GM12873 (cell line): ENCODE results near the gene NMNAT3.

Experiments used
- TF ChIP-seq, protein P1 (sequence below): IDR thresholded peaks from 2 replicates; pipeline ENCODE4 v1.5.1; 2012; ENCODE audit warnings: low read depth, mild to moderate bottlenecking, moderate library complexity, low read length, control low read depth; ENCODE audit not compliant: insufficient read depth; ENCODE audit errors: missing control alignments

Gene NMNAT3

DNA sequence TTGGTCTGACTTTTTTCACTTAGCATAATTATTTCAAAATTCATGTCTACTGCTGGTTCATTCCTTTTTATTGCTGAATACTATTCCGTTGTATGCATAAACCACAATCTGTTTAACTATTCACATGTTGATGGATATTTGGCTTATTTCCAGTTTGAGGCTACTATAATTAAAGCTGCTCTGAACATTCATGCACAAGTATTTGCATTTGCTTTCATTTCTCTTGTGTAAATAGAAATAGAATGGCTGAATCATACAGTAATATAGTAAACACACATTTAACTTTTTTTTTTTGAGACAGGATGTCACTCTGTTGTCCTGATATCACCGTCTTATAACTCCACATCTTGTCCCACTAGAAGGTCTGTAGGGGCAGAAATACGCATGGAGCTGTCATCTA lies 57.3 kb downstream of the NMNAT3 start:
- TF ChIP-seq, protein P1, sequence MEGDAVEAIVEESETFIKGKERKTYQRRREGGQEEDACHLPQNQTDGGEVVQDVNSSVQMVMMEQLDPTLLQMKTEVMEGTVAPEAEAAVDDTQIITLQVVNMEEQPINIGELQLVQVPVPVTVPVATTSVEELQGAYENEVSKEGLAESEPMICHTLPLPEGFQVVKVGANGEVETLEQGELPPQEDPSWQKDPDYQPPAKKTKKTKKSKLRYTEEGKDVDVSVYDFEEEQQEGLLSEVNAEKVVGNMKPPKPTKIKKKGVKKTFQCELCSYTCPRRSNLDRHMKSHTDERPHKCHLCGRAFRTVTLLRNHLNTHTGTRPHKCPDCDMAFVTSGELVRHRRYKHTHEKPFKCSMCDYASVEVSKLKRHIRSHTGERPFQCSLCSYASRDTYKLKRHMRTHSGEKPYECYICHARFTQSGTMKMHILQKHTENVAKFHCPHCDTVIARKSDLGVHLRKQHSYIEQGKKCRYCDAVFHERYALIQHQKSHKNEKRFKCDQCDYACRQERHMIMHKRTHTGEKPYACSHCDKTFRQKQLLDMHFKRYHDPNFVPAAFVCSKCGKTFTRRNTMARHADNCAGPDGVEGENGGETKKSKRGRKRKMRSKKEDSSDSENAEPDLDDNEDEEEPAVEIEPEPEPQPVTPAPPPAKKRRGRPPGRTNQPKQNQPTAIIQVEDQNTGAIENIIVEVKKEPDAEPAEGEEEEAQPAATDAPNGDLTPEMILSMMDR, result no peak

DNA sequence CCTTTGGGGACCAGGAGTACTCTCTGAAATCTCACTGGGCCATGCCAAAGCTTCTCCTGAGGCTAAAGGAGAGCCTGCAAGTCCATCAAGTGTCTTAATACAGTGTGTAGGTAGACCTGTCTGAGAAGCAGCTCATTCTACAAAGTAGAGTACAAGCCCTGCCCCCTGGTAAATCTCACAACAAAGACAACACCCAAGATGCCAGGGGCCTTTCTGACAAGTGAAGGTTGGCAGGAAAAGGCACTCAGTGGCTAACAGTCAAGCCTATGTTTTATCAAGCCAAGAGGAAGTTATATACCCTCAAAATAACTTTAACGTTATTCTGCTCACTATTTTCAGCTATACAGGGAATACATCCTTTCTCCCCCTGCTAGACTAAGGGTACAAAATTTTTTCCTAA lies 58.3 kb downstream of the NMNAT3 start:
- TF ChIP-seq, protein P1, result no peak

DNA sequence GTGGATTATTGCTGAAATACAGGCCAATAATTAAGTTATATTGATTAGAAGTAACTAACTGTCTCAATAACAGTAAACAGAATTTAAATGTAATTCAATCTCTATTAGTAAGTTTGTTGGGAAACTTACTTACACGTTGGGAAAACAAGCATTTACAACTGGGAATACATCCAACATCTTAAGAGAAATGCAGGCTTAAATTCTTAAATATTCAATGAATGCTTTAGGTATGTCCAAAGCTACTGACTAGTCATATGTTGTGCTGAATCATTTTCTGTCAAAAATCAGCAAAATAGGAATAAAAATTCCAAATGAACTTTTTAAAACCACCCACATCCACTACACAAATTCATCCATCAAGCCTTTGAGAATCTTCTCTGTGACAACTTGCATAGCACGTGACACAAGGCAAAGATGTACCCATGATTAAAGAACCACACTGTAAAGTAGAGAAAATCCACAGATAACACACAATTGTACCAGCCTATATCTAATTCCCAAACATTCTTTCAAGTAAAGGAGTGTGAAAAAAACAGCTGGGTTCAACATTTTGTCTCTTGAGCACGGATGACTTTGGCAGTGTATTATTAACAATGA lies 60.0 kb downstream of the NMNAT3 start:
- TF ChIP-seq, protein P1, result no peak

DNA sequence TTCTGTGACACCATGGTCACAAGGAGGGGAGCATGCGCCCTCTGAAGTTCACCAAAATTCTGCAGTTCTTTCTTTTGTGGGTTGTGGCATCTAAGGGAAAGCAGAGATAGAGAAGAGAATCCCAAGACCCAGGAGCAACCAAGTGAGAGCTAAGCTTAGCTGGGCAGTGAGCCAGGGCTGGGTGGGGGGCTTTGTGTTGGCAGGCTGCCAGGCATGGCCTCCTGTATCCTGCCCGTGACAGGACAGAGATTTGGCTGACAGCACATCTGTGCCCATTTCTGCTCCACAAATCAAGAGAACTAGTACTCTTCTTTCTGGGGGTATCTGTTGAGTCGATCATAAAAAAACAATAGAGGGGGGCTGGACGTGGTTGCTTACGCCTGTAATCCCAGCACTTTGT lies 66.2 kb downstream of the NMNAT3 start:
- TF ChIP-seq, protein P1, result no peak

DNA sequence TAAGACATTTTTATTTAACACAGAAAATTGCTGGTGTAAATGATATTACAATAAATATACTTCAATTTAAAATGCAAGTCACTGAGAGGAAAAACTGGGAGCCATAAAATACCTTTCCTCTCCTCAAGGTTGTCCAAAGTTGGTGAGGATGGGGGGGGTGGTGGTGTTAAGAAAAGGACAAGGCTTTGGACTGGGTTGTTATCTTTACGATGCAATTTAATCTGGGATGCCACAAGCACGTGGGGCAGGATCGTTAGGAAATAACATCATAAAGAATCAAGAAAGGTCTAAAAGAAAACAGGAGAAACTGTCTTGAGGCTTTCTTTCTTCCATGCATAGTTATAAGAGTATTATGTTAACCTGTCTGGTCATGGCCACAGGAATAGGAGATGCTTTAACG lies 66.9 kb downstream of the NMNAT3 start:
- TF ChIP-seq, protein P1, result no peak

DNA sequence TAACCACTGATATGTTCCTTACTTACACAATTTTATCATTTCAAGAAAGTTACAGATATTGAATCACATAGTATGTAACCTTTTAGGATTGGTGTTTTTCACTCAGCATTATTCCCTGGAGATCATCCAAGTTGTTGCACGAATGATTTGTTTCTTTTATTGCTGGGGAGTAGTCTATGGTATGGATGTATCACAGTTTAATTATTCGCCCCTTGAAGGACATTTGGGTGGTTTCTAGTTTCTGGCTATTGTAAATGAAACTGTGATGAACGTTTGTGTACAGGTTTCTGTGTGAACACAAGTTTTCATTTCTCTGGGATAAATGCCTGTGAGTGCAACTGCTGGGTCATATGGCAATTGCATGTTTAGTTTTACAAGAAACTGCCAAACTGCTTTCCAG lies 68.8 kb downstream of the NMNAT3 start:
- TF ChIP-seq, protein P1, result no peak

DNA sequence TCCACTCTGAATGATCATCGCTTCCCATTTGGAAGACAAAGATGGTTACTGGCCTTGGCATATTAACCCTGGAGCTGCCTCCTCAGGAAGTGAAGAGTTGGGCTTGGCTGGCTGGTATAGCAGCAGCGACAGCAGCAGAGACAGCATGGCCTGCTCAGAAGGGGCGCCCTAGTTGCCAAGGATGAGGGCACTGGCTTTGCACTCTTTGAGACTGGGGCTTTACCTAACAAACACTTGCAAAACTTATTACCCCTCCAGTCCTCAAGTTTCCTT lies 69.7 kb downstream of the NMNAT3 start:
- TF ChIP-seq, protein P1, result no peak
